Activated naive CD4-positive, alpha-beta T cell treated with Interleukin-2 at 50 U/mL for 16 hours (primary cell): ENCODE data around the gene APOBEC3A.
A peak's percentile ranks its signal among the peaks of the same experiment; 100 is the strongest.
"Not testable (repeated sequence)": the region's sequence is repeated elsewhere in the genome, so short reads cannot be mapped to it uniquely, and the experiment has no call there.

Source experiments
- DNase-seq: peaks from one replicate; pipeline ENCODE4 v3.0.0-alpha.2; 2020

APOBEC3A gene

DNA sequence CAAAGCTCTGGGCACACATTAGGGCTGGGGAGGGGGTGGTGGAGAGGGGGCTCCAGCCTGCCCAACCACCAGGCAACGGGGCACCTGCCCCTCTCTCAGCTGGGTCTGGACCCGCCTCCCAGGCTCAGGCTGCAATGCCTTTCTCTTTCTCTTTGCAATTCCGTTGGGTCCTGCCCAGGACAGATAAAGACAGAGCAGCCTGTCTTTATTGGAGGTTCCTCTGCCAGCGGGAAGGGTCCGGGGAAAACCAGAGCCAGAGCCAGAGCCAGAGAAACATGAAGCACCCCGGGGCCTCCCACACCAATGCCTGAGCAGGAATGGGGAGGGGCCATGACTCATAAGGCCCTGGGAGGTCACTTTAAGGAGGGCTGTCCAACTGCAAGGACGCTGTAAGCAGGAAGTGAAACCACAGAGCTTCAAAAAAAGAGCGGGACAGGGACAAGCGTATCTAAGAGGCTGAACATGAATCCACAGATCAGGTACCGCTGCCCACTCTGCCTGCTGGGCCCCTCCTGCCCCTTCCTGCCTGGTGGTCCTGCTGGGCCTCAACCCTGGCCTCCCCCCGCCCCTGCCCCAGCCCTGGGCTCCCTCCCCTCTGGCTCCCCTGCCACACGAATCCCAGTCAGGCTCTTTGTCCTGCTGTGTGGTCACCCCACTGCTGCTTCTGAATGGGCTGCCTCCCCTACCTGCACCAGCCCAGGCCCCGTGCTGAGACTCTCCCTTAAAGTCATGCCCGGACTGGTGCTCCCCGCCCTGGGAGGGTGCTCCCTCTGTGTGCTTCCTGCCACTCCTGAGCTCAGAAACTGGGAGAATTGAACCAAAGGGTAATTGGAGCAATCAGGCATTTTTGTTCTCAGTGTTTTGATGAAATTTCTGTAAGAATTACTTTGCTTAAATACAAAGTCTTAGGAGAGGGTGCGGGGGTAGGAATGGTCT lies 24.9 kb downstream of the APOBEC3A start, which contains the start of gene APOBEC3B:
Gene APOBEC3B, plus strand, starts transcription at position 356 of the 936 bp plus-strand sequence. Its CDS starts 107 bp downstream, at position 463.
- peak; percentile 60 for DNase-seq

DNA sequence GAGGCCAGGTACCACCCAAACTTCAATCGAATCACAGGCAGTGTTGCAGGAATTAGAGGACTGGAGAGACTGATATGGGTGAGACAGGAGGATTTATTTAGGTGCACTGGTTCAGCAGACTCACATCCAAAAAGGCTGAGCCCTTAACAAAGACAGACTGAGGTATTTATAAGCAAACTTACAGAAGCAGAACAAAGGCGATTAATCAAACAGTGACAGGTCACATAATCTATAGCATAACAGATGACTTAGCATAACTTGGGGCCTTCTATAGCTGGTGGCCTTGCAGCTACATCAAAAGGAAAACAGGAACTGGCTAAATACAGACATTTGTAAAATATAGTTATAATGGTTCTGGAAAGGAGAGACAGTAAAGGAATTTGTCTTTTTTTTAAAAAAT lies 26.8 kb downstream of the APOBEC3A start:
- no peak for DNase-seq

DNA sequence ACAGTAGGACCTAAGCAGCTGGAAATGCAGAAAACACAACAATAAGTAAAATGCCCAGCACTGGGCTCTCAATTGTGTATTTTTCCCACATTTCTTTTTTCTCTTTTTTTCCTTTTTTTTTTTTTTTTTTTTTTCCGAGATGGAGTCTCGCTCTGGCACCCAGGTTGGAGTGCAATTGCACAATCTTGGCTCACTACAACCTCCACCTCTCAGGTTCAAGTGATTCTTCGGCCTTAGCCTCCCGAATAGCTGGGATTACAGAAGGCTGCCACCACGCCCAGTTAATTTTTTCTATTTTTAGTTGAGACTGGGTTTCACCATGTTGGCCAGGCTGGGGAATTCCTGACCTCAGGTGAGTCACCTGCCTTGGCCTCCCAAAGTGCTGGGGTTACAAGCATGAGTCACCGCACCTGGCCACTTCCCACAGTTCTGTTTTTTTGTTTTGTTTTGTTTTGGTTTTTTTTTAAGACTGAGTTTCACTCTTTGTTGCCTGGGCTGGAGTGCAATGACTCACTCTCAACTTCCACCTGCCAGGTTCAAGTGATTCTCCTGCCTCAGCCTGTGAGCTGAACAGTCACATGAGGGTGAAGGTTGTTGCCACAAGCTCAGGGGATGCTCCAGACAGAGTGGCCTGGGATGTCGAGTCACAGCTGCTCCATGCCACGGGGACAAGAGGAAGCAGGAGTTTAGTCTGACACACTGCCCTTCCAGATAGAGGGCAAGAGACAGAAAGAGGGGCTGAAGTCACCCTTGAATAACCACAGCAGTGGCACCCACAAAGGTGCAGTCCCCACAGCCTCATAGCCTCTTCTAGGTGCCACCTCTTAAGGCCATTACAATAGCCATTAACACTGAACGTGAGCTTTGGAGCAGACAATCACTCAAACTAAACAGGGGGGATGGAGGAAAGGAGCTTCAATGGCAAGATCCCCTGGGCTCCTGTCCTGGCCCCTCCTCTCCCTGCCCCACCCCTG lies 27.7 kb downstream of the APOBEC3A start:
- DNase-seq, result peak; percentile 81

DNA sequence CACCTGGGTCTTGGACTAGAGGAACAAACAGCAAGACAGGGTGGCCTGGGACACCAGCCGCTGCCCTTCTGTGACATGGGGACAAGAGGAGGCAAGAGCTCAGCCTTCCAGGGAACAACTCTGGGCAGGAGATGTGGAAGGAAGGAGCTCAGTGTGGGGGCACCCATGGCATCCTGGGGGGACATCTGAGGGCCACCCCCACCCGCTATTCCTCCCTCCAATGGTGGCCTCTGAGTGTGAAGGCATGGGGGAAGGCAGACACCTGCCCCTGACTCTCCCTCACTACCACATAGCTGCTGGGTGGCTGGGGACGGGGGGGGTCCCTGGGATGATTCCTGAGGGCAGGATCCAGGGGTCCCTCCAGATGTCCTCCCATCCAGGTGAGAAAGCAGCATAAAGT lies 29.2 kb downstream of the APOBEC3A start:
- no peak for DNase-seq

DNA sequence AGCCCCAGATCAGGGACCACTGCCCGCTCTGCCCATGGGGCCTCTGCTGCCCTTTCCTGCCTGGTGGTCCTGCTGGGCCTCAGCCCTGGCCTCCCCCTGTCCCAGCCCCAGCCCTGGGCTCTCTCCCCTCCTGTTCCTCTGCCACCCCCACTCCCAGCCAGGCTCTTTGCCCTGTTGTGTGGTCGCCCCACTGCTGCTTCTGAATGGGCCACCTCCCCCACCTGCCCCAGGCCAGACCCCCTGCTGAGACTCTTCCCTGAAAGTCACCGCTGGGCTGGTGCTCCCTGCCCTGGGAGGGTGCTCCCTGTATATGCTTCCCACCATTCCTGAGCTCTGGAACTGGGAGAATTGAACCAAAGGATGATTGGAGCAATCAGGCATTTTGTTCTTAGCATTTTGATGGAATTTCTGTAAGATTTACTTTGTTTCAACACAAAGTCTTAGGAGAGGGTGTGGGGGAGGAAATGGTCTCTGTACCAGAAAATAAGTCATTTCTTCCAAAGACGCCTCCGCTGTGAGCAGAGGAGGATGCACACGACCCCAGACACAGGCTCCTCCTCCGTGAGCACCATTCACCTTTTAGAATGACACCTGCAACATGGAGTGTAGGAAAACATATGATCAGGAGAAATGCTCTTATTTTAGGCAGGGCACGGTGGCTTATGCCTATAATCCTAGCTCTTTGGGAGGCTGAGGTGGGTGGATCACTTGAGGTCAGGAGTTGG lies 29.9 kb downstream of the APOBEC3A start:
- DNase-seq, result no peak

DNA sequence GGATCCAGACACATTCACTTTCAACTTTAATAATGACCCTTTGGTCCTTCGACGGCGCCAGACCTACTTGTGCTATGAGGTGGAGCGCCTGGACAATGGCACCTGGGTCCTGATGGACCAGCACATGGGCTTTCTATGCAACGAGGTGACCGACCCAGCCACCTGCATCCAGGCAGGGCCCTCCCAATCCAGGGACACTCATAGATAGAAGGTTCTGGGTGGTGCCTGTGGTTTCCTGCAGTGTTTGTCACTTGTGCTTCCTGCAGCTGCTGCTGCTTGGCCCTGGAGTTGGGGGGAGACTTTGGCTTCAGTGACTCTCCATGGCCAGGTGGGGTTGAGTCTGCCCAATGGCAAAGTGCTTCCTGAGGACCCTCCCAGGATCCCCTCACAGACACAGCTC lies 32.1 kb downstream of the APOBEC3A start:
- peak; percentile 17 for DNase-seq

DNA sequence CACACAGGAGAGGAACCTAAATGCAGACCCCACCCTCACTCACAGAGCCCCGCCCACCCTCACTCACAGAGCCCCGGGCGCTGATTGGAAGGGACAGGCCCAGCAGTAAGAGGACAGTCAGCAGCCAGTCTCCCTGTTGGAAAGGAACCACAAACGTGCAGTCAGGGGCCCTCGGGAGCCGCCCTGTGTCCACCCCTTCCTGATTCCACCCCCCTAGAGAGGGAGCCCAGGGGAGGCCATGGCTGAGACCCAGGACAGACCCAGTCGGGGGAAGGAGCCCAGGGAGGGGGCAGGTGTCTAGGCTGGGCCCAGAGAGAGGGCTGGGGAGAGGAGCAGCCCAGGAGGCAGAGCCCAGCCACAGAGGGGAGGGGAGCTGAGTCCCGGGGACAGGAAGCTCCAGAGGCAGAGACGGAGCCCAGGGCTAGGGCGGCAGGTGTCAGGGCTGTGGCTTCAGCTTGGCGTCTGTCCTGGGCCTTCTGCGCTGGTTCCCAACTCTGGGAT lies 35.5 kb downstream of the APOBEC3A start:
- not testable (repeated sequence) for DNase-seq

DNA sequence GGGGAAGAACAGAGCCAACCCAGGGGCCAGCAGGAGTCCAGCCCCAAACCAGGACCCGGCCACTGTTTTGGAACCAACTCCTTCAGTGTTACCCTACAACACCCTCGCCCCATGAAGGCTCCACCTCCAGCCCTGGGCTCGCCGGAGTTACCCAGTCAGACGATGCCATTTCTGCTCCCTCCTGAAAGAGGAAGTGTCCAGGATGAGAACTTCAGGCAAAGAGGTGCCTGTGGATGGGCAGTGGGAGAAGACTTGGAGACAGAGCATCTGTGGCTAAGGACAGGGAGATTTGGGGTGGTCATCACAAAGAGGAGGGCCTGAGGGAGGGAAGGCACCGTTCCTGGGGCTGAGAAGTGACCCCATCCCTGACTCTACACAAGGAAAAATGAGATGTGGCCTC lies 38.7 kb downstream of the APOBEC3A start:
- DNase-seq, result no peak

DNA sequence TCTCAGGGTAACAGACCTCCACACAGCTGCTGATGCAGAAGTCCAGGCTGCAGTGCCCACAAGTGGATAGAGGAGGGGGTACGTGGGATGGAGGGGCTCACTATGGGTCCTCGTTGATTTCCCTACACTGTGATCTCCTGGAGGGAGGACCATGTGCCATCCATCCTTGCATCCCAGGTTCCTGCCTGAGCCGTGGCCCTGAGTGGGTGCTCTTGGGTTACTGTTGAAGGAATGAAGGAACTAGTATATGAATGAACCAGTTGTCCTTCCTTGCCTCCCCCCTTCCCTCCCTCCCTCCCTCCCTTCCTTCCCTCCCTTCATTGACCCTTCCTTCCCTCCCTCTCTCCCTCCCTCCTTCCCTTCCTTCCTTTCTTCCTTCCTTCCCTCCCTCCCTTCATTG lies 40.1 kb downstream of the APOBEC3A start:
- DNase-seq, result no peak

DNA sequence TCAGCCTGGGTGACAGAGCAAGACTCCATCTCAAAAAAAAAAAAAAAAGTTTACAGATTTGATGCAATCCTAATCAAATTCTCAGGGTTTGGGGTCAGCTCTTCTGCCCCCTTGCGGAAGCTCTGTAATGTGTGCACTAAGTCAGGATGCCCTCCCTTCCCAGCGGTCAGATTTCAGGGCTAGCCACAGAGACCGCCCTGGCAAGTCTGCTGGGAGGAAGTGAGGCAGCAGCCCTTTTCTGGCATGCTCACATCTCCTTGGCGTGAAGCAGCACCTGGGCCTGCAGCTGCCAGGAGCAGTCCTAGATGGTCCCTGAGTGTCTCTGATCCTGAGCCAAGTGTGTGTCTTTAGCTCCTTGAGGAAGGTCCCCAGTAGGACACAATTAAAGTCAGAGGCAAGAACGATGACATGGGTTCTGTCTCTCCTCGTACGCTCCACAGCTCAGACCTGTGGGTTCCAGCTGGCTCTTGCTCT lies 45.8 kb downstream of the APOBEC3A start:
- peak; percentile 74 for DNase-seq

DNA sequence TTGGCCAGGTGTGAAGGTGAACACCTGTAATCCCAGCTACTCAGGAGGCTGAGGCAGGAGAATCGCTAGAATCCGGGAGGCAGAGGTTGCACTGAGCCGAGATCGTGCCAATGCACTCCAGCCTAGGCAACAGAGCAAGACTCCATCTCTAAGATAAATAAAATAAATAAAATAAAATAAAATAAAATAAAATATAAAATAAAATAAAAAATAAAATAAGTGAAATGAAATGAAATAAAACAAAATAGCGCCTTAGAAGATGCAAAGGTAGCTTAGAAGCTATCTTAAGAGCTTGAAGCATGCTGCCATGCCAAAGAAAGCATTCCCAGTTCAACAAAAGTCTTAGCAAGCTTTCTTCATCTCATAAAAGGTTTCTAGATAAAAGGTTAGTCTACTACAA lies 49.8 kb downstream of the APOBEC3A start:
- DNase-seq, result no peak

DNA sequence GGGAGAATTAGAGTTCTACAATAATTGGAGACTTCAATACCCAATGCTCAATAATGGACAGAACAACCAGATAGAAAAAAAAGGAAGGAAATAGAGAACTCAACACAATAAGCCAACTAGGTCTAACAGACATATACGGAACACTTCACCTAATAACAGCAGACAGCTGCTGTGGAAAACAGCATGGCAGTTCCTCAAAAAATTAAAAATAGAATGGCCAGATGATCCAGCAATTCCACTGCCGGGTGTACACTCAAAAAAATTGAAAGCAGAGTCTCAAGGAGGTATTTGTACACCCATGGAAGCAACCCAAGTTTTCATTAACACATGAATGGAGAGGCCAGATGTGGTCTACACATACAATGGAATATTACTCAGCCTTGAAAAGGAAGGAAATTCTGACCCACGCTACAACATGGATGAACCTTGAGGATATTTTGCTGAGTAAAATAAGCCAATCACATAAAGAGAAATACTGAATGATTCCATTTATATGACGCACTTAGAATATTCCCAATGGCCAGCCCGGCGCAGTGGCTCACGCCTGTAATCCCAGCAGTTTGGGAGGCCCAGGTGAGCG lies 51.0 kb downstream of the APOBEC3A start:
- not testable (repeated sequence) for DNase-seq

DNA sequence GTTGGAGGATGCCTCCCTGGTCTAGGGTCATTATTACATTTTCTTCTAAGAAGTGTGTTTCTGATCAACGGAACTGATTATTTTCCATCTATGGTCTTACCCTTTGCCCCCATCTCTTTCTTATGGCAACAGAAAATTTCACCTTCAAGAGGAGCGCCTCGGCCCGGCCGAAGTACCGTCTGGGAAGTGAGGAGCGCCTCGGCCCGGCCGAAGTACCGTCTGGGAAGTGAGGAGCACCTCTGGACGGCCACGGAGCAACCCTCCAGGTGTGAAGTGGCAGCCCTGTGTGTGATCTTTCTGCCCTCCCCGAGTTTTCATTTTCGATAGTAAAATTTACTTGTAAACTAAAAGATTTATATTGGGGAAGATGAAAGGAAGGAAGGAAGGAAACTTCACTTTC lies 53.5 kb downstream of the APOBEC3A start:
- DNase-seq, result no peak
